BE2C (cell line): ENCODE measurements around the gene KAZN.

Experiments used
- DNase-seq: peaks from one replicate; pipeline ENCODE4 v3.0.0-alpha.2; 2020
- H3K27me3 ChIP-seq: fragments of 250-450 bp; sonication (Bioruptor Pico); 2 replicates; pipeline ENCODE4 v1.5.1; 2020; ENCODE audit warnings: mild to moderate bottlenecking
- H3K36me3 ChIP-seq: fragments of 250-450 bp; sonication (Bioruptor Pico); 2 replicates; pipeline ENCODE4 v1.5.1; 2020; ENCODE audit warnings: mild to moderate bottlenecking
- H3K4me1 ChIP-seq: fragments of 250-450 bp; sonication (Bioruptor Pico); 2 replicates; pipeline ENCODE4 v1.5.1; 2020
- H3K4me3 ChIP-seq: 2 replicates; pipeline ENCODE4 v1.5.1; 2011; ENCODE audit warnings: low read depth, low read length
- H3K9me3 ChIP-seq: fragments of 250-450 bp; sonication (Bioruptor Pico); 2 replicates; pipeline ENCODE4 v1.5.1; 2020
- CTCF ChIP-seq: IDR thresholded peaks from 2 replicates; pipeline ENCODE4 v1.5.1; 2012; ENCODE audit warnings: mild to moderate bottlenecking, low read depth, low read length

KAZN gene

DNA sequence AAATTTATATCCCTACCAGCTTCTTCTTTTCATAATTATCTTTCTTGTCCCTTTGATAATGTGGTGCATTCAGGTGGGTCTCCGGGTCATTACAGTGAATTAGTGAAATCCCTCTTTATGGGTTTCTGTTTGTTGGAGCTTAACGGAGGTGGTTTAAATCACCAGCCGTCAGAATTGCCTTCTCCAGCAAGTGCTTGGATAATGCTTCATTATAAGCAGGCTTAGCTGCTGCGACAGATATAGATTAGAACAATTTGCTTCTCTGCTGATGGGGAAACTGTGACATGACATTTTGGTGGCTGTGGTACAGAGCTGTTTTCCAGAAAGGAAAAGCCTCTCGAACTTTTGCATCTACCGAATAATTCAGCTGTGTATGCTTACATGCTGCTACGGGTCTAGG, 56.9 kb downstream of the KAZN start:
- no peak for DNase-seq
- H3K4me3 ChIP-seq: no peak overlapping the region
- H3K36me3 ChIP-seq: no peaks in the 10 kb centered on the region
- H3K27me3 ChIP-seq: no peaks in the 10 kb centered on the region
- no peaks in the 10 kb centered on the region for H3K4me1 ChIP-seq
- no peaks in the 10 kb centered on the region for H3K9me3 ChIP-seq
- no peak for TF ChIP-seq CTCF

- H3K36me3 ChIP-seq: no peaks in the 10 kb centered on the region
- H3K27me3 ChIP-seq: no peaks in the 10 kb centered on the region
- no peak for DNase-seq
- no peaks in the 10 kb centered on the region for H3K4me1 ChIP-seq
- no peaks in the 10 kb centered on the region for H3K9me3 ChIP-seq
- H3K4me3 ChIP-seq: no peak overlapping the region
- no peak for TF ChIP-seq CTCF
Measured at GRCh38 chr1:14656384-14656937, 58.0 kb downstream of the KAZN start.

GRCh38 chr1:14658642-14659041, 60.2 kb downstream of the KAZN start:
- Histone ChIP-seq H3K27me3 (no peaks in the 10 kb centered on the region), H3K36me3 (no peaks in the 10 kb centered on the region), H3K4me1 (no peaks in the 10 kb centered on the region), H3K9me3 (no peaks in the 10 kb centered on the region), H3K4me3 (no peak overlapping the region)
- no peak for TF ChIP-seq CTCF
- DNase-seq: no peak

DNA sequence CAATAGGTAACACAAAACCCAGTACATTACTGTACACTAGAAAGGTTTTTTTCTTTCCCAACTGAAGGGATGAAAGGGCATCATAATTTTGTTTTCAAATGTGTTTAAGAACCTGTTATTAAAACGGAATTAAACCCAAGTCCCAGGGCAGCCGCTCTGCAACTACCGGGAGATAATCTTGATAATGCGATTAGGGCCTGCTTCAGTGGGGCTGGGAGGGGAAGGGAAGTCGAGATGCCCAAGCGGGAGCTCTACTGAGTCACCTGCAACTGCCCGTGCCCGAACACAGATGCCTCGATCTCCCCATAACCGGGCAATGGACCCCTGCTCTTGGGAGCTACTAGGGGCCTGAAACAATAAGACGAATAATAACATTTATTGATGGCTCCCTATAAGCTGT, 61.4 kb downstream of the KAZN start:
- Histone ChIP-seq H3K36me3 (no peaks in the 10 kb centered on the region), H3K27me3 (no peaks in the 10 kb centered on the region), H3K4me1 (no peaks in the 10 kb centered on the region), H3K4me3 (no peak overlapping the region), H3K9me3 (no peaks in the 10 kb centered on the region)
- DNase-seq: no peak
- no peak for TF ChIP-seq CTCF

DNA sequence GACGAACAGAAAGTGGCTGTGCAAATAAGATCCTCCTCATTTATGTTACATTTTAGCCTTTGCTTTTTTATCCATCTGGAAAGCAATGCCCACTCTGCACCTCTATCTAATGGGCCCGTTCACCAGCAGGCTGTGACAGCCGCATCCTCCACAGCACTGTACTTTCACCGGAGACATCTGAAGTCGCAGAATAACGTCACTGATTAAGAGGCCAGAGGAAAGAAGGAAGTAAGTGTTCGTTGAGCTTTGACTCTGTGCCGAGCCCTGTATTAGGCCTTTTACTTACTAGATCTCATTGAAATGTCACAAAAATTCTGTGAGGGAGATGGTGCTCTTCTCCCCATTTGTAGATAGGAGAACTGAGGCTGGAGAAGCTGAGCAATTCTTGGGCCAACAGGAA, 62.3 kb downstream of the KAZN start:
- H3K36me3 ChIP-seq: no peaks in the 10 kb centered on the region
- no peak overlapping the region for H3K4me3 ChIP-seq
- H3K4me1 ChIP-seq: no peaks in the 10 kb centered on the region
- no peak for TF ChIP-seq CTCF
- no peak for DNase-seq
- H3K9me3 ChIP-seq: no peaks in the 10 kb centered on the region
- no peaks in the 10 kb centered on the region for H3K27me3 ChIP-seq

GRCh38 chr1:14661222-14661621, 62.7 kb downstream of the KAZN start:
- no peak overlapping the region for H3K4me3 ChIP-seq
- DNase-seq: no peak
- no peaks in the 10 kb centered on the region for H3K4me1 ChIP-seq
- no peaks in the 10 kb centered on the region for H3K36me3 ChIP-seq
- no peaks in the 10 kb centered on the region for H3K9me3 ChIP-seq
- no peaks in the 10 kb centered on the region for H3K27me3 ChIP-seq
- TF ChIP-seq CTCF: no peak
